ENCODE results near the gene DOK1.

DOK1 gene

DNA sequence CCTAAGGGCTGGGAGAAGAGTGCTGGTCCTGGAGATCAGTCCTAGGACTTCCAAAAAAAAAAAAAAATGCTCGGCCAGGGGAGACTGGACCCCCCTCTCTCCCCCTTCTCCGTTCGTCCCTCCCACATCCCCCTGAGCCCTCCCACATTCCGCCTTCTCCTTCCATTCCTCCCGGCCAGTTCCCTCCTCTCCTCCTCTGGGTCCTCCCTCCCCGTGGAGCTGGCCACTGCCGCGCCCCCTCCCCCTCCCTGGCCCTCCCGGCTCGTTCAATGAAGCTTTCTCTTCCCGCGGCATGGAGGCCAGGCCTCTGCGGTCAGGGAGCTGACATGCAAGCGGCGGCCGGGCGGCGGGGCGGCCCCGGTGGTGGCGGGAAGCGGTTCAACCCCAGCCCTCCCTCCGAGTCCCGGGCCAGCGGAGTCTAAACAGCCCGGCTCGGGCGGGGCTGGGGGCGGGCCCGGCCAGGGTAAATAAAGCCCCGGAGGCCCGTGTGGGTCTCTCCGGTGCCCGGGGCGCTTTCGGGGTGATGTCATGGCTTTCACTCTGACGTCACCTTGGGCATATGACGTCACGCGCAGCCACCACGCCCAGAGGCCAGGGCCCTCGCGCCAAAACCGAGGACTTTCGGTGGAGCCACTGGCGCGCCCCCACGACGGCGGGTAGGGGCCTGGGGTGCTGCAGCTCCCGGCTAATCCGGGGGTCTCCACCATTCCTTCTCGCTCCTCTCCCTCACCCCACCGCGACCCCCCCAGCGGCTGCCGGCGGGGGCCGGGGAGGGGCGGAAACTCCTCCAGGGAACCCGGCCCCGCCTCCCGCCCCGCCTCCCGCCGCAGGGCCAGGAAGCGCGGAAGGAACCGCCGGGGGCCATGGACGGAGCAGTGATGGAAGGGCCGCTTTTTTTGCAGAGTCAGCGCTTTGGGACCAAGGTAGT, at the start of gene DOK1, which contains the start of gene LOXL3:
TSS of gene DOK1 (plus strand) at position 829 of the 928 bp plus-strand sequence. CDS start at position 864, 35 bp downstream.
TSS of gene LOXL3 (minus strand) at position 51 of the 928 bp plus-strand sequence. CDS start 1,308 bp downstream, outside the sequence.
- peak; percentile 62 for DNase-seq (ENCODE audit: low spot score)

DNA sequence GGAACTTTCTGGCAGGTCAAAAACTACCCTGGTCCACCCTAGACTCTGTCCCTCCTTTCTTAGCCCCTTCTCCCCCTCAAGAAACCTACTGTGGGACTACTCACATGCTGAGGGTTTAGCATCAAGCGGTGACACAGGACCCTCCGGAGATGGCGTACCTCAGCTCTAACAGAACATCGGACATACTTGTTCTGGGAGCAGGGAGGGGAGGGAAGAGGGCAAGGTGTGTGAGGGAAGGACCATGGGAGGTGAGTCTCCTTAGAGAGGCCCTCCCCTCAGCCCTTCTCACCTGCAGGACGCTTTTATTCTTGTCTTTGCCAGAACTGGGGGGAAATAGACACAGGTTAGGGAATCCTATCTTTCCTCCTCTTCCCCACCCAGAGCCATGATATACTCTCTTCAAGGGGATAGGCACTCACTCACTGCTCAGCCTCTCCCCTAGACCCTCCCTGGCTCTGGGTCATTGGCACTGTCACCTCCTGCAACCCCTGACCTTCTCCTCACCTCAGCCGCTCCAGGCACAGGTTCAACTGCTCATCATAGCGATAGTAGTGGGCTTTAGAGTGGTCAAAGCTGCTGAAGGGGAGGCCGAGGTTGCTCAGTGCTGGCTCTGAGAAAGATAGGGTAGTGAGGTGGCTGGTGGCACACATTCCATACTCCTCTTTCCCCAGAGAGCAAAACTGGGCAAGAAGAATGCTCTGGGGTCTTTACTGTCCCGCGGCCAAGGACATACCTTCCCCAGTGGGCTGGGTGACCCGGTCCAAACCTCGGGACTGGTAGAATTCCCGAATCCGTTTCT, 48.9 kb upstream of the DOK1 start:
- DNase-seq (ENCODE audit: low spot score) = no peak

DNA sequence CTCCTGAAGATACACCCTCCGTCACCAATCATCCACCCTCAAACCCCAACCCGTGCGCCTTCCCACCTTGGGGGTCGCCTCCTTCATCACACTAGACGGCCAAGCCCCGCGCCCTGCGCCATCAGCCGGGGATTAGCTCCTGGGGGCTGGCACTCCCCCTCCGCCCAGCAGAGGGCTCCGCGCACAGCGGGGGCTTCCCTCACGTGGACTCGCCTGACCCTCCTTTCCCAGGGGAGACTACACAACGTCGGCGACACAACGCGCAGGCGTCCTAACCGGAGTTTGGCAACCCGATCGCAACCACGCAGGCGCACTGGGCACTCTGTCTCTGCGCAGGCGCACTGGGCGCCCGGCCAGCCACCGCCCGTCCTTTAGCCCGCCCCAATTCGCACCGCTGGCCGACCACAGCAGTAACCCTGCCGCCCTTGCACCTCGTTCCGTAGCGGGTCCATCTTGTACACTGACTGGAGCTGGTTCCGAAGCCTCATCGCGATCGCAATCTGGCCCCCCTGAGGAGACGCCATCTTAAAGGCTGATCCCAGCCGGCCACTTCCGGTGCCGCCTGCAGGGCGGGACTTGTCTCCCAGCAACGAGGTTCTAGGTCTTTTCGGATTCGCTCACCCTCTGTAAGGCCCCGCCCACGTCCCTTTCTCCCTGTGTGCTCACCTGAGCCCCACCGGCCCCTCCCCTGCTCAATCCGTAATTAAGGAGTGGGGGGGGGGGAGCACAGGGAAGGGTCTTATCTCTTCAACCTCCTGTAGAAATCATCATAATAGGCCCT, 47.2 kb upstream of the DOK1 start, which contains the start of gene PCGF1:
TSS of gene PCGF1 (minus strand) at position 551 of the 781 bp plus-strand sequence. CDS start at position 524, 27 bp downstream.
- DNase-seq (ENCODE audit: low spot score) = peak; percentile 99

DNA sequence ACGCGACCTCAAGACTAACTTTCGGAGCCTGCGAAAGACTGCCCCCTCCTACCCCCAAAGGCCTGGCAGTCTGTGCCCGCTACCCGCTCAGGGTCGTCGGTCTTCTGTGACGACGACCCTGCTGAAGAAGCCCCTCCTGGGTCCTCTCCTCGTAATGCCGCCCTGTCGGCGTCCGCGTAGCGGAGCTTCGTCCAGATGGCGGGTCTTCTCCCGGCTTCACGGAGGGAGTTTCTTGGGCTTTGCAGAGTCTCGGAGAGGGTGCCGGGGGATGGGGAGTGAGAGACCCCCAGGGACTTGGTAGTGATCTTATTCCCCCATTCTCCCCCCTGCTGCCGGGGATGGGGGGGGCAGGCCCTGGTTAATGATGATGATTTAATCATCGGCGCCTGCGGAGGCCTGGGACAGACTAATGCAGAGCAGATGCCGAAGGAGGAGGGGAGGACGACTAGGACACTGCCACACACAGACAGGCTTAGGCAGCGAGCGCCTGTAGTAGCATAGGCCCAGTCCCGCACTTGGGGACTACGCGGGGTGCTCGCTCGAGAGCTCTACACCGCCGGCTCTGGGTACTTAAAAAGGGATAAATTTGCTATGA, 46.5 kb upstream of the DOK1 start:
- no peak for DNase-seq (ENCODE audit: low spot score)

DNA sequence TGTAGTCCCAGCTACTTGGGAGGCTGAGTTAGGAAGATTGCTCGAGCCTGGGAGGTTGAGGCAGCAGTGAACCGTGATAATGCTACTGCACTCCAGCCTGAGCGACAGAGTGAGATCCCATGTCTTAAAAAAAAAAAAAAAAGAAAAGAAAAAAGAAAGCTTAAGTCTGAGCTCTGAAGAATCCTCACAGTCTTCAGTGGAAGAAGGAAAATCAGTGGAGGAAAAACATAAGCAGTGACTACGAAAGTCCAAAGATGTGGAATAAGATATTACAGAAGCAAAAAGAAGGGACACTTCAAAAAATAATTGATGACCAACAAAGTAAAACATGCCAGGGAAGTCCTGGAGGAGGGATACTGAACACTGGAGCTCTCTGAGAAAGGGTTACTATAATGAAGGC, 44.2 kb upstream of the DOK1 start:
- no peak for DNase-seq (ENCODE audit: low spot score)

DNA sequence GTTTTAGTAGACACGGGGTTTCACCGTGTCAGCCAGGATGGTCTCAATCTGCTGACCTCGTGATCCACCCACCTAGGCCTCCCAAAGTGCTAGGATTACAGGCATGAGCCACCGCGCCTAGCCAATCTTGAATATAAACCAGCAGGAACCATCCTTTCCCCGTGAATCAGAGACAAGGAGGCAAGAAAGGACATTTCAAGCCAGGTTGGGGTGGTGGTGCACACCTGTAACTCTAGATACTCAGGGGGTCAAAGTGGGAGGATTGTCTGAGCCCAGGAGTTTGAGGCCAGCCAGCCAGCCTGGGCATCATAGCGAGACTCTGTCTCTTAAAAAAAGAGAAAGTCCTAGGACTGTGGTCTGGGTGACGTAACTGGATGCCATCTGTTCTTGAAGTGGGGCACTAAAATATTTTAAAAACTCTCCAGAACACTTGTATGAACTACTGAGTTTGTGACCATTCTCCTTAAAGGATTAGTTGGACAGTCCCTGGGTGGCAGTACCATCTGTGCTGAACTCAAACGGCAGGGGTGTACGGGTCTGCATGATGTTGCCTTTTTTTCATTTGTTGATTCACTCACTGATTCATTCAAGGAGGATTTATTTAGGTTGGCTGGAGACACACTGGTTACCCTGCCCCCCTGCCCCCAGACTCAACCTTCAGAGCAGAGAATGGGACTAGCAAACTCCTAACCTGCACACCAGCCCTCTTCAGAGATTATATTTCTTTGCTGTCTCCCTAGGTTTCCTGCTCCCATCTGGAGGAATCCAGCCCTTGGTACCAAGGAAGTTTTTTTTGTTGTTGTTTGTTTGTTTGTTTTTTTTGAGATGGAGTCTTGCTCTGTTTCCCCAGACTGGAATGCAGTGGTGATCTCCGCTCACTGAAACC, 43.2 kb upstream of the DOK1 start:
- DNase-seq (ENCODE audit: low spot score) = no peak

DNA sequence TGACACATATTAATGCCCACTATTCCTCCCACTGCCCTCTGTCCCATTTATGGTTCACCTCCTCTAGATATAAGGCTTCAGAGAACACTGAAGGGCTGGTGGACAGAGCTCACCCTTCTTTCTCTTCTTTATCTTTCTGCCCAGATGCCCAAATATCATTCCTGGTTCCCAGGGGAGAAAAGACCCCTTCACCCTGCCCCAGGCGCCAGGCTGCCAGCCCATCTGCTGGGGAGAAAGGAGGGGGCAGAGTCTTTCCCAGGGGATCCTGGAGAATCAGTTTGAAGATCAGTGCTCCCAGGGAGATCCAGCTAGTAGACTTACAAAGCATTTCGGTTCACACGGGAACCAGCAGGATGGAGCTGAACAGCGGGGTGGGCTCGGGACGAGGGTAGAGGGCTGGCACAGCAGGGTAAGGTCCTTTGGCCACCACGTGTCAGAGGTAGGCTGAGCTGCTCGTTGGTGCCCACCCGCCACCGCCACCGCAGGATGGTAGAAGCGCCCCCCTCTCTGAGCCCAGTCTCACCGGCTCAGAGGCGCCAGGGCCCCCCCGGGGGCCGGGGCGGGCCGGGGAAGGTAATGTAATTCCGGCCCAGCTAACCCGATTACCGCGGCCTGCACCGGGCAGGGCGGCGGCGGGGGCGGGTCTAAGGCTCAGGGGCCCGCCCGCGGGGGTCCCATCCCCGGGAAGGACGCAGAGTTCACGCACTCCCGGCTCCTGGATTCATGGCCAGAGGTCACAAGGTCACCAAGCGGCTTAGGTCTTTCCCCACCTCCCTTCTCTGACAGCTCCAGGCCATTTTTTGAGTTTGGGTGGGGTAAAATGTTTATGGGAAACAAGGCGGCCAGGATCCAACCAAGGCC, 41.5 kb upstream of the DOK1 start:
- no peak for DNase-seq (ENCODE audit: low spot score)

DNA sequence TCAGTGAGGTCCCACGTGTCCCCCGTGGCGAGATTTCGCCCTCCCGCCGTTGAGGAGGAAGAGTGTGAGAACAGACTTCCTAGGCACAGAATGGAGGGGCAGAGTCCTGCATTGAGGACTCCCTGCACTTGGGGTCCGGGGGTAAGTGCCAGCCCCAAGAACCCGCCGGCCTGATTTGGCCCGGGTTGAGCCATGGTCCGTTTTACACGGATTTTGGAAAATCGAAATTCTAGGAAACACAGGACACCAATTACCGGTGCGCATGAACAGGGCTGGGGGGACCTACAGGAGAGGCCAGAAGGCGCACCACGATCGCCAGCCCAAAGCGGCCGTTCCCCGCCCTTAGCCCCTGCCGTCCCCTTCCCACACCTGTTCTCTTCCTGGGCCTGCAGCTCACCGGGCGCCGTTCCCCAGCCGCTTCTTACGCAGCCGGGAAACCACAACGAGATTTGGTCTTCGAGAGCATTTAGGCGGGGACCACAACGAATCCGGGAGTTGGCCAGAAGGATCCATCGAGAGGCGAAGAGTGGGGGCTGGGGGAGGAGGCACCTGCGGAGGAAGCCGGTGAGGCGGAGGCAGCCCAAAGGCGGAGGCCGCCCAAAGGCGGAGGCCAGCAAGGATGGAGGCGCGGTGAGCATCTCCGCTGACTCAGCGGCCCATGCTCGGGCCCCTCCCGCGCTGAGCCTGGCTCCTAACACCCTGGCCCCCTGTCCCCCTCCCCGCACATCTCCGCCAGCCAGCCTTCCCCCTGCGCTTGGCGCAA, 40.7 kb upstream of the DOK1 start:
- DNase-seq (ENCODE audit: low spot score) = no peak

DNA sequence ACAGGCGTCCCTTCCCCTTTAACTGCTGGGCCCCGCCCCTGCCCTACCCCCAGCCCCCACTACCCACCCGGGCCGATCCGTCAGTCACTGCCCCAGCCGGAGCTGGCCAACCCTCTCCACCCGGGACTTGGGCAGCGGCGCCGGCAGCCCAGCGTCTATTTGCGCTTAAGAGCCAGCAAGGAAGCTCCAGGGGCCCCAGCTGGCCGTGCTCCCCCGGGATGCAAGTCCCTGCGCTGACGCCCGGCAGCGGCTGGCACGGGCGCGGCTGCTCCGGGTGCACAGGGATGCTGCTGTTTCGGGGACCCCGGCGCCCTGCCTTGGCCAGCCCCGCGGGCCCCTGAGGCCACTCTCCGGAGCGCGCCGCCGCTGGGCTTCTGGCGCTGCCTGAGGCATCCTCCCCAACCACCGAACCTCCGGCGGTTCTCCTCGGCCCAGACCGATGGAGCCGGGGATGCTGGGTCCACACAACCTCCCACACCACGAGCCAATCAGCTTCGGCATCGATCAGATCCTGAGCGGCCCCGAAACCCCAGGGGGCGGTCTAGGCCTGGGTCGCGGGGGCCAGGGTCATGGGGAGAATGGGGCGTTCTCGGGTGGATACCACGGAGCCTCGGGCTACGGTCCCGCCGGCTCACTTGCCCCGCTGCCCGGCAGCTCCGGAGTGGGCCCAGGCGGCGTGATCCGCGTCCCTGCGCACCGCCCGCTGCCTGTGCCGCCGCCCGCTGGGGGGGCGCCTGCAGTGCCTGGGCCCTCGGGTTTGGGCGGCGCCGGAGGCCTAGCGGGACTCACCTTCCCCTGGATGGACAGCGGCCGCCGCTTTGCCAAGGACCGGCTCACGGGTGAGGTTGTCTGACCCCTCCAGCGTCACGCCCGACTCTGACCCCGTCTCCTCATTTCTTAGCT, 39.9 kb upstream of the DOK1 start, which contains the start of gene TLX2:
TSS of gene TLX2 (plus strand) at position 83 of the 903 bp plus-strand sequence. CDS start at position 440, 357 bp downstream.
- DNase-seq (ENCODE audit: low spot score) = no peak

DNA sequence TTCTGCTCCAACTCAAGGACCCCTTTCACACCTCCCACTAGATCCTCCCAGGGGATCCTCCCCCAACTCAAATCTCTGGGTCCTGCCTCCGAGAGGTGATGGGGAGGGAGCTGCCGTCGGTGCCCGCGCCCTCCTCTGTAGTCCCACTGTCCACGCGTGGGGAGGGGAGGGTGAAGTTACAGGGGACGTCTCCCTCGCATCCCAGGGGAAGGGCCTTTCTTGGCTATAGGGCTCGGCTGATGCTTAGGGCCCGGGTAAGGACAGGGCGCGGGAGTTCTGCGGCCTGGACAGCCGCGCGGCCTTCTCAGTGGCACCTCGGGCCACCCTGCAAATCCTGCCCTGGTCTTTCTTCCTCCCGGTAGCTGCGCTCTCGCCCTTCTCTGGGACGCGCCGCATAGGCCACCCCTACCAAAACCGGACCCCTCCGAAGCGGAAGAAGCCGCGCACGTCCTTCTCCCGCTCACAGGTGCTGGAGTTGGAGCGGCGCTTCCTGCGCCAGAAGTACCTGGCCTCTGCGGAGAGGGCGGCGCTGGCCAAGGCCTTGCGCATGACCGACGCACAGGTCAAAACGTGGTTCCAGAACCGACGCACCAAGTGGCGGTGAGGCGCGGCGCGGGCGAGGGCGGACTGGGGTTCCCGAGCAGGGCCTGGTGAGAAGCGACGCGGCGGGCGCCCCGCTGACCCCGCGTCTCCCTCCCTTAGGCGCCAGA, 39.1 kb upstream of the DOK1 start:
- no peak for DNase-seq (ENCODE audit: low spot score)

DNA sequence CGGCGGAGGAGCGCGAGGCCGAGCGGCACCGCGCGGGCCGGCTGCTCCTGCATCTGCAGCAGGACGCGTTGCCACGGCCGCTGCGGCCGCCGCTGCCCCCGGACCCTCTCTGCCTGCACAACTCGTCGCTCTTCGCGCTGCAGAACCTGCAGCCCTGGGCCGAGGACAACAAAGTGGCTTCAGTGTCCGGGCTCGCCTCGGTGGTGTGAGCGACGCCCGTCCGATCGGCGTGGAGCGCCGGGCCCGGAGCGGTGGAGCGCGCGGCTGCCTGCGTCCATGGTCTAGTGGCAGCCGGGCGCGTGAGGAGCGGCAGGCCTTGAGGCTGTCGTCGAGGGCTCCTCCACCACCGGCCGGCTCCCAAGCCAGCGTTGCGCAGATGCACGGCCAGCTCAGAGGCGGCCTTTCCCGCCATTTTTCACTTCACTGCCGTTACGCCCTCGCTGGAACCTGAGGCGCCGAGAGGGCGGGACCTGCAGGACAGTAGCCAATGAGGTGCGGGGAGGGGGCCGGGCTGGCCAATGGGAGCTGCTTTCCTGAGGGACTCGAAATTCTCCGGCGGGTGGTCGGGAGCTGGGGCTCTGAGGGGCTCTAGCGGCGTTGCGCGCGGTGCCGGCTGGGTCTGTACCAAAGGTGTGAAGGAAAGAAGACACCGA, 38.4 kb upstream of the DOK1 start:
- peak; percentile 76 for DNase-seq (ENCODE audit: low spot score)

DNA sequence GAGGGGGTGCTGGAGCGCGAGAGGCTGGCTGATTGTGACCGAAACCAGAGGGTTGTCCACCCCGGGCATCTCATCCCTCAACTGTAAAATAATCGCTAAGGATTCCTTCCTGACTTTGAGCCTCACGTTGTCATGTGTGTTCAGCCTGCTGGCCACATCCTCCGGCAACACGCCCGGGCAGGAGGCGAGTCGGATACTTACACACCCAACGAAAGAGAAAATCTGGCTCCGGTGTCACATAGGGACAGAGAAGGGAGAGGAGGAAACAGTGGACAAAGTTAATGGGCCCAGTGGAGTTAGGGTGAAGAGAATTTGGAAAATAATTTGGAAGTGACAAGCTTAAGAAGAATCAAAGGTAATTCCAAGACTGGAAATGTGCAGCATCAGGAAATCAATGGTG, 37.9 kb upstream of the DOK1 start:
- no peak for DNase-seq (ENCODE audit: low spot score)

DNA sequence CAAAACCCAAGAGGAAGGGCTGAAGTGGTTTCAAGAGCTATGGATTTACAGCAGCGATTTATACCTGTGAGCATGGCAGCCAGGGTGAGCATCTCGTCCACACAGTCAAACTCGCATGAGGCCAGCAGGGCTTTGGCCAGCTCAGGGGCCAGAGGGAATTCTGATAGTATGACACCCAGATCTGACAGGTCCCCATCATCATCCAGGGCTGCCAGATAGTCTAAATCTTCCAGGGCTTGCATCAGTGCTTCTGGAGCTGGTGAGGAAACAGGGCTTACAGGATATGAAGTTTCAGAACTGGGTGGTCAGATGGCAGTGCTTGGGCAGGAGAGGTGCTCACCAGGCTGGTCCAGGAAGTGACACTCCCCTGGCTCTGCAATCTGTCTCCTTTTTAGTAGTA, 32.0 kb upstream of the DOK1 start:
- DNase-seq (ENCODE audit: low spot score) = no peak

DNA sequence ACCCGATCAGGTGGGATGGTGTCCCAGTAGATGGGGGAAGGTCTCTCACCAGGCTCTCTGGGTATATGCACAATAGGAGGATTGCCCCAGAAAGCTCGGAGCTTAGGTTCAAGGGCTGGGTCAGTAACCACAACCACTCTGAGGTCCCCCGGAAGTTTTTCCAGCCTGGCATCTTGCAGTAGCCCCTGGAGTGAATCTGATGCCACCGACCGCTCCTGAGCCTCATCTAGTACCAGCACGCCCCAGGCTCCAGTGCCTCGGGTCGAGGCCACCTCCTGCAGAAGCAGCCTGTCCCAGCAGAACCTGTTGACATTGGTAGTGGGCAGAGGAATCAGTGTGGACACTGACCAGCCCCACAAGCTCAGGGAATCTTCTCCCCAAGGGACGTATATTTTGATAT, 30.5 kb upstream of the DOK1 start:
- DNase-seq (ENCODE audit: low spot score) = no peak

DNA sequence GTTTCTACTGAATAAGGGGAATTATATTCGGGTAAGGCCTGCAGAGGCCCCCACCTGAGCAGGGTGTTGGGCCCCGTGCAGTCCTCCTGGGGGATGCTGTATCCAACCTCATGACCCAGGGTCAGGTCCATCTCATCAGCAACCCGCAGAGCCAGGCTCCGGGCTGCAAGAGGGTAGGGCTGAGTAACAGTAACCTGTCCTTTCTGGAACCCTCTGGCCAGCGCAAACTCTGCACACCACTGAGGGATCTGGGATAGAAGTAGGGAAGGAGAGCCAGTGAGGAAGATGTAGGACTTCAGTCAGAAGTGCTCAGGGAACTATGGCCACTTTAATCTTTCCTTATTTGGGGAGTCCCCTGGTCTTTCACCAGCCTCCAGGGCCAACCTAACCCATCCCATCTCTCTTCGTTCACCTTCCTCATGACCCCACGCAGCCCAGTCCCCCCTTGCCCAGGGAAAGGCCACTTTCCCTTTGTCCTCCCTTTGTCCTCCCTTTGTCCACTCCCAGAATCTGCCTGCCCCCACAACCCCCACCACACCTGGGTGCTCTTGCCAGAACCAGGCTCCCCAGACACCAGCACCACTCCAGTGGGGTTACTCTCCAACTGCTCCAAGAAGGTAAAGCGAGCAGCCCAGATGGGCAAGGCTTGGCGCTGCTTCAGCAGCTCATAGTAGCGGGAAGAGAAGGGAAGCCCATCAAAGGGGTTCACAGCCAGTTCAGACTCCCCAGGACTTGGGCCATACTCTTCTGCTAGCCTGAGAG, 29.4 kb upstream of the DOK1 start:
- DNase-seq (ENCODE audit: low spot score) = no peak
